ENCODE measurements around the gene CACTIN.

GRCh38 chr19:3638208-3639193 is 11.9 kb upstream of the CACTIN start:
- TF ChIP-seq, protein P1, sequence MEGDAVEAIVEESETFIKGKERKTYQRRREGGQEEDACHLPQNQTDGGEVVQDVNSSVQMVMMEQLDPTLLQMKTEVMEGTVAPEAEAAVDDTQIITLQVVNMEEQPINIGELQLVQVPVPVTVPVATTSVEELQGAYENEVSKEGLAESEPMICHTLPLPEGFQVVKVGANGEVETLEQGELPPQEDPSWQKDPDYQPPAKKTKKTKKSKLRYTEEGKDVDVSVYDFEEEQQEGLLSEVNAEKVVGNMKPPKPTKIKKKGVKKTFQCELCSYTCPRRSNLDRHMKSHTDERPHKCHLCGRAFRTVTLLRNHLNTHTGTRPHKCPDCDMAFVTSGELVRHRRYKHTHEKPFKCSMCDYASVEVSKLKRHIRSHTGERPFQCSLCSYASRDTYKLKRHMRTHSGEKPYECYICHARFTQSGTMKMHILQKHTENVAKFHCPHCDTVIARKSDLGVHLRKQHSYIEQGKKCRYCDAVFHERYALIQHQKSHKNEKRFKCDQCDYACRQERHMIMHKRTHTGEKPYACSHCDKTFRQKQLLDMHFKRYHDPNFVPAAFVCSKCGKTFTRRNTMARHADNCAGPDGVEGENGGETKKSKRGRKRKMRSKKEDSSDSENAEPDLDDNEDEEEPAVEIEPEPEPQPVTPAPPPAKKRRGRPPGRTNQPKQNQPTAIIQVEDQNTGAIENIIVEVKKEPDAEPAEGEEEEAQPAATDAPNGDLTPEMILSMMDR (IDR thresholded peaks at IDR 0.05; ENCODE audit: low read length) = no peak
- TF ChIP-seq EZH2 (optimal IDR thresholded peaks at IDR 0.05; ENCODE audit: low read depth, low read length) = no peak
